Jurkat, Clone E6-1 (cell line): ENCODE measurements around the gene TM9SF4.
A peak's percentile ranks its signal among the peaks of the same experiment; 100 is the strongest.
"Not testable (repeated sequence)": the region's sequence is repeated elsewhere in the genome, so short reads cannot be mapped to it uniquely, and the experiment has no call there.

Source experiments
- DNase-seq: peaks from one replicate; pipeline ENCODE4 v3.0.0-alpha.2; 2011; ENCODE audit warnings: low read depth, low spot score
- H3K4me3 ChIP-seq: 2 replicates; pipeline ENCODE4 v1.5.1; 2011; ENCODE audit warnings: mild to moderate bottlenecking, low read length, control low read depth, moderate library complexity

The TM9SF4 gene

DNA sequence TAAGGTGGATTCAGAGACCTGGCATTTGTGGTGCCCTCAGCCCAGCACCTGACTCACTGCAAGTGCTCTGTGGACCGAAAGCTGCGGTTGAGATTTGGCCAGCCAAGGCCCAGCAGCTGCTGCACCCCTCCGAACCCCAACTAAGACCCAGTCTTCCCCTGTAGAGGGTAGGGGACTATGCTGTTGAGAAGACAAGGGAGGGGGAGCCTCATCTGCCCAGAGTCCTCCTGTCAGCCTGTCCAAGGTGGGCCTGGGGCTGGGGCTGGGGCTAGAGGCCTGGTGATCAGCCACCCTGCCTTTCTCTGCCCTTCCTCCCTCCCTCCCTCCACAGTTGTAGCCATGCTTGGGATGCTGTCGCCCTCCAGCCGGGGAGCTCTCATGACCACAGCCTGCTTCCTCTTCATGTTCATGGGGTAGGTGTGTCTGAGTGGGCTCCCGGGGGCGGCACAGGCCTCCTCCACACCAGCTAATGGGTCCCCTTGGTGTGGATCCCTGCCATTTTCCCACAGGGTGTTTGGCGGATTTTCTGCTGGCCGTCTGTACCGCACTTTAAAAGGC is 40.9 kb downstream of the TM9SF4 start:
- no peak for DNase-seq
- no peak overlapping the region for H3K4me3 ChIP-seq

DNA sequence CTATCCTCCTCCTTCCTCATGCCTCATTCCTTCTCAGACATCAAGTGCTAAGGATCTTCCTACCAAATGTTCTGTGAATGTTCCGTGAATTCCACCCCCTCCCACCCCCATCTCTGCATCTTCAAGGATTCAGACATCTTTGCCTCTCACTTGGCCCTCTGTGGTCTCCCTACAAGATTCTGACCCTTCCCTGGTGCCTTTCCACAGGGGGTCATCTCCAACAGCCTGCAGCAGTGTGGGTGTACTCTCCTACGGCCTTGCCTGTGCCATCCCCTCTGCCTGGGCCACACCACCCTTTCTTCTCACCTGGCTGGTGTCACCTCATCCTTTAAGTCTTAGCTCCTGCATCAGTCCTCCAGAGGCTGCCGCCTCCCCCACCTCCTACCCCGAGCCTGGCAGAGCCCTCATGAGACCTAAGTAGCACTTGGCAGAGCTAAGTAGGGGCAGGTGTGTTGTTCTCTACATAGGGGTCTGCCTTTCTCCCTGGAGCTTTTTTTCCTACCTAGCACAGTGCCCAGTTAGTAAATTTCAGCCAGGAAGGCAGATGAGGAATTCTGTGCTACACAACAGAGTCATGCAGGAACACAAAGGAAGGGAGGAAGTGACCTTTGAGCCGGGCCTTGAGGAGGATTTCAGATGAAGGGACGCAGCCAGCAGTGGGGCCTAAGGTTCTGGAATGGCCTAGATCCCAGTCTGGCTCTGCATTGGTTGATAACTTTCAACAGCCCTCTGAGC is 43.1 kb downstream of the TM9SF4 start:
- DNase-seq: no peak

DNA sequence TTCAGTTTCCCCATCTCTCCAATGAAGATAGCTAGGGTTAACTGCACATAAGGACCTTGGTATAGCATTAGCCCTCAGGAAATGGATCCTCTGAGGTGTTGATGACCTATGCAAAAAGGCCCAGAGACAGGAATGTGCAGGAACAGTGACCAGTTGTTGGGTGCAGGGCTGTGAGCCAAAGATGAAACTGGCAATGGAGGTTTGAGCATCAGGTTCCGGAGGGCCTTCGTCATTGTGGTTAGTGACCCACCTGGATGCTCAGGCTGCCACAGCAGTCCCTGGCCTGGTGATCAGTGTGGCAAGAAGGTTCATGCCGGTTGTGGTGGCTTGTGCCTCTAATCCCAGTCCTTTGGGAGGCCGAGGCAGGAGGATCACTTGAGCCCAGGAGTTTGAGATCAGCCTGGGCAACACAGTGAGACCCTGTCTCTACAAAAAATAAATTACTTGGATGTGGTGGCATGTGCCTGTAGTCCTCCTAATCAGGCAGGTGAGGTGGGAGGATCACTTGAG is 43.7 kb downstream of the TM9SF4 start:
- no peak for DNase-seq
- no peak overlapping the region for H3K4me3 ChIP-seq

More for the DNA sequence above, 43.1 kb downstream of the TM9SF4 start:
- H3K4me3 ChIP-seq: no peak overlapping the region

DNA sequence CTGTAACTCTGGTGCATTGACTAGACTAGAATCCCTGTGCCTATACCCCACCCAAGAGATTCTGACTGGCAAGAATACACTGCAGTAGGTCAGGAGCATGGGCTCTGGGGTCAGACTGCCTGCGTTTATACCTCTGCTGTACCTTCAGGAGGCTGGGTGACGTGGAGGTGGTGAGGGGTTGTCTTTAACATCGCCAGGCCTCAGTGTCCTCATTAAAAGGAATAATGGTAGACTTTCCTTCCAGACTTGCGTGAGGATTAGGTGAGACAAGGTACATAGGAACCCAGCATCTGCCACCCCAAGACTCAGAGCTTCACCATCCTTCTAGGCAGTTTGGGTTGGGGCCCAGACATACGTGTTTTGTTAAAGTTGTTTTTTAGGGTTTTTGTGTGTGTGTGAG is 44.3 kb downstream of the TM9SF4 start:
- no peak overlapping the region for H3K4me3 ChIP-seq
- no peak for DNase-seq

DNA sequence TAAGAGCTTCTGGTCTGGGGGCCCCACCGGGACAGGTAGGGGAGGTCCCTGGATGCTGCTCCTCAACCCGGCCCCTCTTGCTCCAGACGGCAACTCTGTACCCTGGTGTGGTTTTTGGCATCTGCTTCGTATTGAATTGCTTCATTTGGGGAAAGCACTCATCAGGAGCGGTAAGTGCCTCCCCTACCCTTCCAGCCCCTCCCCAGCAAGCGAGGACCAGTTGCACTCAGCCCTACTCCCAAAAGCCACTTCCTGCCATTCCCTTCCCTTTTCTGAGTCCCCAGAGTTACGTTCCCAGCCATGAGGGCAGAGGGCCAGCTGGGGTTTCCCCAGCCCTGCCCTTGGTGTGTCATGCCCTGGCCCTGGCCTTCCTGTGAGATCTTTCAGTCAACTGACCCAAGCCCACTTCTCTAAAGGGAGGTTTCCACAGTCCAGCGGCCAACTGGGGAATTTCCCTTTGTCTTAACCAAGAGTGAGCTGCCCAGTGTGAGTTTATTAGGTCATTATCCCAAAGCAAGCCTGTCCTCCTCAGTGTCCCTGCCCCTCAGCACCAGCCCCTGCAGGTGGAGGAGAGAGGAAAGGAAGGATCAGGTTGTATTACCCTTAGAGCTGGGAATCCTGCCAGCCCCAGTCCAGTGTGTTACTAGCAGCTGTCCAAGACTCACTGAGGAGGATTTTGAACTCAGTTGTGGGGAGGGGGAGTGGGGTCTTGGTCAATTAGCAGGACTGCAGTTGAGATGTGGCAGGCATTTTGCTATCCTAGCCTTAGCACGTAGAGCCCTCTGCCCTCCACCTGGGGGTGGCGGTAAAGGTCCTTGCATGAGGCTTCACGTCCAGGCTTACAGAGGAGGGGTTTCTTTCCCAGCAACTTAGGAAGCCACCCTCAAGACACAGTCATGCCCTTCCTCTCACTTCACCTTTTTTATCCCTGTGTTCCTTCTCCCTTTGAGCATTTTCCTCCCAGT is 45.8 kb downstream of the TM9SF4 start:
- DNase-seq: peak; percentile 8
- no peak overlapping the region for H3K4me3 ChIP-seq

DNA sequence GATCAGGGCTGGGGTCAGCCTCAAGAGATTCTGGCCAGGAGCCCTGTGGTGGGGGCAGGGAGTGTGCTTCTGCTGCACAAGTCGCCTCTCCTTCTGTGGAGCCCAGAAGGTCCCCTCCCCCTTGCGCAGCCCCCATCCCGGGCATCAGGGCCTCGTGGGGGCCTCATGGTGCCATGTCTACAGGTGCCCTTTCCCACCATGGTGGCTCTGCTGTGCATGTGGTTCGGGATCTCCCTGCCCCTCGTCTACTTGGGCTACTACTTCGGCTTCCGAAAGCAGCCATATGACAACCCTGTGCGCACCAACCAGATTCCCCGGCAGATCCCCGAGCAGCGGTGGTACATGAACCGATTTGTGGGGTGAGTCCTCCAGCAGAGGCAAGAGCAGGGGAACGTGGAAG is 48.1 kb downstream of the TM9SF4 start:
- no peak overlapping the region for H3K4me3 ChIP-seq
- DNase-seq: no peak

DNA sequence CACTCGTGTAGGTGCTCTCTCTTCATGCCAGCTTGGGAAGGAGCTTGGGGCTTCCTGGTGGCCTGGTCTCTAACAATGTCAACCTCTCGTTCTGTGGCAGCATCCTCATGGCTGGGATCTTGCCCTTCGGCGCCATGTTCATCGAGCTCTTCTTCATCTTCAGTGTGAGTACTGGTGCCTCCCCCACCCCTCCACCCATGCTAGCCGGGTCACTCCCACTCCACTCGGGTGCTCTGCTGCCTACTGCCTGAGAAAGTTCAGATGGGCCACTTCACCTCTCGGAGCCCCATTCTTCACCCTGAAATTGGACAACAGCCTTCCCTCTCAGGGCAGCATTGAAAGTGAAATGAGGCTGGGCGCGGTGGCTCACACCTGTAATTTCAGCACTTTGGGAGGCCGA is 48.8 kb downstream of the TM9SF4 start:
- DNase-seq: no peak
- H3K4me3 ChIP-seq: no peak overlapping the region

DNA sequence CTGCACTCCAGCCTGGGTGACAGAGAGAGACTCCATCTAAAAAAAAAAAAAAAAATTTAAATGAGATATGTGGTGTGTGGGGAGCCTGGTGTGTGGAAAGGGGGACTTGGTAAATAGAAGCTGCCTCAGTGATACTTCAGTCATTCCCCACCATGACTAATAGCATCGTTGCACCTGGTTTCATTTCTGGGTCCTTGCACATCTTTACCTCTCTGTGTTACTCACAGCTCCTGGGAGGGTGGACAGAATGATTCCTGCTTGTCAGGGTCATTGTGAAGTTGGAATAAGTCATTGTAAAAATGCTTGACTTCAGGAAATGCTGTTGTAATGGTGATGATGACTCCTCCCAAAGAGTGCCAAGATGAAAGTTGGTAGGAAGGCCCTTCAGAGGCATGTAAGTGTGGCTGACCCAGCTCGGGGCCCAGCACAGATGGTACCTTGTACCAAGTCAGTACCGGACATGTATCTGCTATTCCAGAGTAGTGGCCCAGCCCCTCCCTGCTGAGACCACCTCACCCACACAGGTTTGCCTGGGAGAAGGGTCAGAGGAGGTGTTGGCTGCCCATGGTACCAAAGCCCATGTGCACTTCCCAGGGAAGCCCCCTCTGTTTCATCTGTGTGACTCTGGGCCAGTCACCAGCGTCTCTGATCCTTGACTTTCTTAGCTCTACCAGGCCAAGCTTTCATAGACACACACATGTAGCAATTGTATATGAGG is 49.6 kb downstream of the TM9SF4 start:
- H3K4me3 ChIP-seq: no peak overlapping the region
- DNase-seq: no peak

DNA sequence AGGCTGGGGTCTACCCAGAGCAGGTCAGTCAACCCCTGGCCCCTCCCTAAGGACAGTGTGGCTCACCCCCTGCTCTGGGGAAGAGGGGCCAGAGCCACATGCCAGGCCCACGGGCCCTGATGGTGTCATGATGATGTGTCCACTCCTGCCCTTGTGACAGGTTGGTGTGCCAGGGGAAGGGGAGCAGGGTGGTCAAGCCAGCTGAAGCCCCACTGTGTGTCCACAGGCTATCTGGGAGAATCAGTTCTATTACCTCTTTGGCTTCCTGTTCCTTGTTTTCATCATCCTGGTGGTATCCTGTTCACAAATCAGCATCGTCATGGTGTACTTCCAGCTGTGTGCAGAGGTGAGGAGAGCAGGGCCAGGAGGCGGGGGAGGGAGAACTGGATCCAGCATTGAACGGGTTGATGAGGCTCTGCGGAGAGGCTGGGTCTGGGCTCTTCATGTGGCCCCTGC is 50.3 kb downstream of the TM9SF4 start:
- H3K4me3 ChIP-seq: no peak overlapping the region

DNA sequence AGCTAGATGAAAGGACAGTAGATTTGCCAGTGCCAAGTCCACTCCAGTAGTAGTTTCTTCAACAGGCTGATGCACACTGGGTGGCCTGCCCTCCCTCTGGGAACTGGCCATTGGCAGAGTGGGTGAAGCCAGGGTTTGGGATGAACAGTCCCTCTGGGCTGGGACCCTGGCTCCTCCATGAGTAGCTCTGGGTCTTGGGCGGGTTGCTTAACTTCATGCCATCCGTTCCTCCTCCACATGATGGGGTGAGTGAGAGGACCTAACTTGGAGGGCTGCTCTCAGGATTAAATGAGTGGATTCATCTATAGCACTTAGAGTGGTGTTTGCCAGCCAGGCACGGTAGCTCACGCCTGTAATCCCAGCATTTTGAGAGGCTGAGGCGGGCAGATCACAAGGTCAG is 50.8 kb downstream of the TM9SF4 start:
- H3K4me3 ChIP-seq: no peak overlapping the region
- DNase-seq: no peak

More for the DNA sequence above, 50.3 kb downstream of the TM9SF4 start:
- no peak for DNase-seq

DNA sequence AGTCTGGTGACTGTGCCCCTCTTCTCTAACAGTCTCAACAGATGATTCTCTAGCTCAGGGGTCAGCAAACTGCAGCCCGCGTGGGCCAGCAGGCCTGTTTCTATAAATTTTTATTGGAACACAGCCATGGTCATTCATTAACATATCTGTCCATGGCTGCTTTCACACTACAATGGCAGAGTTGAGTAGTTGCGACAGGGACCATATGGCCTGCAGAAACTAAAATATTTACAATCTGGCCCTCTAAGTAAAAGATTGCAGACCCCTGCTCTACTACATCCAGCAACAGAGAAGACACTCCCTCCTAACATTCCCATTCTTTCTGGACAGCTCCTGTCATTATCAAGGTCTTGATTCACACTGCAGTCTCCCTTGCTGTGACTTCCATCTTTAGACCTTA is 52.8 kb downstream of the TM9SF4 start:
- no peak overlapping the region for H3K4me3 ChIP-seq
- no peak for DNase-seq

DNA sequence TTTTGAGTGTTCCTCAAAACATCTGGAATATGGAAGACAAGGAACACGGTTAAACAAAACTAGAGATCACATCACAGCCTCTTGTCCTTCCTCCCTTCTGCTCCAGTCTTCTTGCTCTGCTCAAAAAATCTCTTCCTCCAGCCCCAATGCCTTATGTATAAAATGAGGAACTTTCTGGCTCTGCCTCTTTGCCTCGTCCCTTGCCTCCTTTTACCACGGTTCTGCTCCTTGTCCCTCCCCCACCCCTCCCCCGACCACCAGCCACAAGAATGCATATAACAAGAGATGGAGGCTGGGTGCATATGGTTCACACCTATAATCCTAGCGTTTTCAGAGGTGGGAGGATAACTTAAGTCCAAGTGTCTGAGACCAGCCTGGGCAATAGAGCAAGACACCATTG is 54.4 kb downstream of the TM9SF4 start:
- H3K4me3 ChIP-seq: no peak overlapping the region
- no peak for DNase-seq

DNA sequence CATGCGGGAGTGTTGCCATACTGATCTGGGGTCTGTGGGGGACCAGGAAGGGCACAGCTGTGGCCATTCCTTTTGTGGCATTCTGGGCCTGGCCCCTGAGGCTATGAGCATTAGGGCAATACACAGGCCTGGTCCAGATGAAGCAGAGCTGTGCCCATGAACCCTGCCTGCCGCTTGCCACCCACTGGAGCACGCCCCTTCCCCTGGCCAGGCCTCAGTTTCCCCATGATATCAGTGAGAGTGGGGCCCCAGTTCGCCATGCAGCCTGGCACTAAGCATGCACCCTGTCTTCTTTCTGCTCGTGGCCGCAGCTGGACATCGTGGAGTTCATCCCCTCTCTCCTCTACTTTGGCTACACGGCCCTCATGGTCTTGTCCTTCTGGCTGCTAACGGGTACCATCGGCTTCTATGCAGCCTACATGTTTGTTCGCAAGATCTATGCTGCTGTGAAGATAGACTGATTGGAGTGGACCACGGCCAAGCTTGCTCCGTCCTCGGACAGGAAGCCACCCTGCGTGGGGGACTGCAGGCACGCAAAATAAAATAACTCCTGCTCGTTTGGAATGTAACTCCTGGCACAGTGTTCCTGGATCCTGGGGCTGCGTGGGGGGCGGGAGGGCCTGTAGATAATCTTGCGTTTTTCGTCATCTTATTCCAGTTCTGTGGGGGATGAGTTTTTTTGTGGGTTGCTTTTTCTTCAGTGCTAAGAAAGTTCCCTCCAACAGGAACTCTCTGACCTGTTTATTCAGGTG is 55.6 kb downstream of the TM9SF4 start:
- no peak for DNase-seq
- no peak overlapping the region for H3K4me3 ChIP-seq

DNA sequence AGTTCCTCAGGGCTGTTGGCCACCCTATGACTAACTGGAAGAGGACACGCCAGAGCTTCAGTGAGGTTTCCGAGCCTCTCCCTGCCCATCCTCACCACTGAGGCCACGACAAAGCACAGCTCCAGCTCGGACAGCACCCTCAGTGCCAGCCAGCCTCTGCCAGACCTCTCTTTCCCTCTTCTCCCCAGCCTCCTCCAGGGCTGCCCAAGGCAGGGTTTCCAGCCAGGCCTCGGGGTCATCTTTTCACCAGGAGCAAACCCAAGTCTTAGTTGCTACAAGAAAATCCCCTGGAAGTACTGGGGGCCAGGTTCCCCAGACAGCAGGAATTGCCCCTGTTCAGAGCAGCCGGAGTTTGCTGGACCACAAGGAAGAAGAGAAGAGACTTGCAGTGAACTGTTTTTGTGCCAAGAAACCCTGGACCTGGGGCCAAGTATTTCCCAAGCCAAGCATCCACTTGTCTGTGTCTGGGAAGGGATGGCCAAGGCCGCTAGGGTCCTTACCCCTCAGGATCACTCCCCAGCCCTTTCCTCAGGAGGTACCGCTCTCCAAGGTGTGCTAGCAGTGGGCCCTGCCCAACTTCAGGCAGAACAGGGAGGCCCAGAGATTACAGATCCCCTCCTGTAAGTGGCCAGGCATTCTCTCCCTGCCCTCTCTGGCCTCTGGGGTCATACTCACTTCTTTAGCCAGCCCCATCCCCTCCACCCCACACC is 56.5 kb downstream of the TM9SF4 start:
- no peak overlapping the region for H3K4me3 ChIP-seq
- DNase-seq: no peak

DNA sequence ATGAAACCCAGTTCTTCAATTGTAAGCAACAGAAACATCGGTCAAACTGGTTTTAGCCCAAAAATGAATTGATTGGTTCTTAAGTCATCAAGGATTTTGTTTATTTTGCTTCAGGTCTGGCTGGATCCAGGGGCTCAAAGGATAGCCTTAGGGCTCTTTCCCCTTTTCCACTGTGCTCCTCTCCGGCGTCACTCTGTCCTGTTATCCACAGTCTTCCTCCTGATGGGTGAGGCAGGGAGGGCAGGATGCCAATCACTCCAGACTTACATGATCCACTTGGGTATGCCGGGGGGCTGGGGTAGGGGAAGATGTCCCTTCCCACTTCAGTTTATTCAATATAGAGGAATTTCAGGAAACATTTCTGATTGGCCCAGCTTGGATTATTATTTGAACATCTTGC is 58.0 kb downstream of the TM9SF4 start:
- no peak overlapping the region for H3K4me3 ChIP-seq
- DNase-seq: no peak

DNA sequence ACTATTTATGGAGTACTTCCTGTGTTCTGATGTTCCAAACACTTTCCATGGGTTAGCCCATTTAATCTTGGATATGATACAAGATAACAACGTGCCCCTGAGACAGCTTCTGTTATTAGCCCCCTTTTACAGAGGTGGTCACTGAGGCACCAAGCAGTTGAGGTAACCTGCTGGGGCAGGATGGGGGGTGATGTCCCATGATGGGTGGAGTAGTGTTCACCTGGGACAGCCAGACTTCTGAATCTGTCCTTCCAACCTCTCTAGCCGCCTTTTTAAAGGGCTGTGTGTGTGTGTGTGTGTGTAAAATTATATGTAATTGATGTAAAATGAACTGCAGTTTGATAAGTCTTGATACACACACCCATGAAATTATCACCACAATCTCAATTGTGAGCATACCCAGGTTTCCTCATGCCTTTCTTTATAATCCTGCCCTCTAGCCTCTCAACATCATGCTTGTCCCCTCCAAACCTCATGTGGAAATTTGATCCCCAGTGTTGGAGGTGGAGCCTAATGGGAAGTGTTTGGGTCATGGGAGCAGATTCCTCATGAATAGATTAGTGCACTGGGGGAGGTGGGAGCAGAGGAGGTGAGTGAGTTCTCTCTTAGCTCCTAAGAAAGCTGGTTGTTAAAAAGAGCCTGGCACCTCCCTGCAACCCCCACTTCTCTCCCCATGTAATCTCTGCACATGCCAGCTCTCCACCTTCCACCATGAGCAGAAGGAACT is 58.8 kb downstream of the TM9SF4 start:
- no peak for DNase-seq
- no peak overlapping the region for H3K4me3 ChIP-seq

DNA sequence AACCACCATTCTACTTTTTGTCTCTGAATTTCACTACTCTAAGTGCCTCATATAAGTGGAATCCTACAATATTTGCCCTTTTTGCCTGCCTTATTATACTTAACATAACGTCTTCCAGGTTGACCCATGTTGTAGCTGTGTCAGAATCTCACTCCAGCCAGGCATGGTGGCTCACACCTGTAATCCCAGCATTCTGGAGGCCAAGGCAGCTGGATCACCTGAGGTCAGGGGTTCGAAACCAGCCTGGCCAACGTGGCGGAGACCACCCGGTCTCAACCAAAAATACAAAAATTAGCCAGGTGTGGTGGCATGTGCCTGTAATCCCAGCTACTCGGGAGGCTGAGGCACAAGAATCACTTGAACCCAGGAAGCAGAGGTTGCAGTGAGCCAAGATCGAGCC is 68.2 kb downstream of the TM9SF4 start:
- not testable (repeated sequence) for DNase-seq, H3K4me3 ChIP-seq
